ENCODE data around the gene TMEM8B. TPM values are rescaled to one million over a fixed set of nuclear protein-coding genes. Genes with fewer than 3 reads are reported as not detected.

Gene TMEM8B
- total and polyA plus RNA-seq, 2 donors = 1.5 to 11.9 TPM

DNA sequence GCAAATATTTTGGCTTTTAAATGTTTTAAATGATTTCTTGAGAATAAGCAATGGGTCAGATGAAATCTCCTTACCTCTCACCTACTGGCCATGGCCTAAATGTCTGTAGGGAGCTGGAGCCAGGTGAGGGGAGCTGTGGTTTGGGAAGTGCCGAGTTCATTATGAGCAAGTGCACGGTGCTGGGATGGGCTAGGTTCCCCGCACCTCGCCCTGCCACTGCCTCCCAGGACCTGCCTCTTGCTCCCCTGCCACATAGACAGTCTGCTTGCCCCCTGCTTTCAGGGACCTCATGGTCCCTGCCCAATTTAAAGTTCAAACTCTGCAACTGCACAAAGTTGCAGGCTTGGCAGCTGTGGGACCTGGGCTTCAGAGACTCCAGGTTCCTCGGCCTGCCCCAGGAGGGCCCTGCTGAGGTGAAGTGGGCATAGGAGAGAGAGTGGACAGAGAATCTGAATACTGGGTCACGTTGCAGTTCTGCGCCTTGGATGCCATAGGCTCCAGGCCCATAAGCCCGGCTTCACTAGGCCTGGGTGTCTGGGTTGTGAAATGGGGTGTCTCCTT is 35.7 kb downstream of the TMEM8B start:
- no peak for DNase-seq (ENCODE audit: low read depth in 6 of 9, low spot score in 9 of 9)
- 98% methylated on average over 8 of the region's 8 CpGs for WGBS
- Histone ChIP-seq H3K4me3 (ENCODE audit: low read length in 2 of 2) (no peak overlapping the region), H3K9me3 (ENCODE audit: control insufficient read depth in 2 of 2, insufficient read depth in 1 of 2, low read length in 1 of 2) (no peaks in the 10 kb centered on the region), H3K36me3 (ENCODE audit: control insufficient read depth in 2 of 2, insufficient read depth in 2 of 2, low read length in 1 of 2) (no peaks in the 10 kb centered on the region), H3K27ac (ENCODE audit: low read depth in 1 of 2, low read length in 1 of 2) (no peak overlapping the region), H3K27me3 (ENCODE audit: control insufficient read depth in 2 of 2, insufficient read depth in 1 of 2, low read length in 1 of 2) (peaks cover 0 to 16% of the 10 kb centered on the region in 2 donors), H3K4me1 (ENCODE audit: control insufficient read depth in 2 of 2, insufficient read depth in 2 of 2, low read length in 2 of 2) (no peaks in the 10 kb centered on the region)

DNA sequence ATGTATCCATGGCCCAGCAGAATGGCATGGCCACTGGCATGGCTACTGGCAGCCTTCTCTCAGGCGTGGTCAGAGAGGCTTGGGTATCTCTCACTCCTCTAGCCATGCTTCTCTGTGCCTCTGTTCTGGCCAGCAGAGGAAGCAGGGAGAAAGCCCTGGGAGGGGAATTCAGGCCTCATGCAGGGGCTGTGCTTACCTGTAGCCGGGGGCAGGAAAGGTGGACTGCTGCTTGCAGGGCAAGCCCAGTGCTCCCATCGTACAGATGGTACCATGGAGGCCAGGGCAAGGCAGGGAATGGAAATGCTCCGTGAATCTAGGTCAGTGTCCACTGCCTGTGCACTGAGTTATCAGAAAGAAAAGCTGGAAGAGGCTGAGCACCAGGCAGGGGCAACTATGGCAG is 38.5 kb downstream of the TMEM8B start:
- no peak for DNase-seq (ENCODE audit: low read depth in 6 of 9, low spot score in 9 of 9)
- 94% methylated on average over 4 of the region's 4 CpGs for WGBS
- no peaks in the 10 kb centered on the region for H3K4me1 ChIP-seq (ENCODE audit: control insufficient read depth in 2 of 2, insufficient read depth in 2 of 2, low read length in 2 of 2)
- no peaks in the 10 kb centered on the region for H3K36me3 ChIP-seq (ENCODE audit: control insufficient read depth in 2 of 2, insufficient read depth in 2 of 2, low read length in 1 of 2)
- H3K27me3 ChIP-seq (ENCODE audit: control insufficient read depth in 2 of 2, insufficient read depth in 1 of 2, low read length in 1 of 2) = peaks cover 0 to 6% of the 10 kb centered on the region in 2 donors
- H3K27ac ChIP-seq (ENCODE audit: low read depth in 1 of 2, low read length in 1 of 2) = no peak overlapping the region
- no peak overlapping the region for H3K4me3 ChIP-seq (ENCODE audit: low read length in 2 of 2)
- H3K9me3 ChIP-seq (ENCODE audit: control insufficient read depth in 2 of 2, insufficient read depth in 1 of 2, low read length in 1 of 2) = no peaks in the 10 kb centered on the region

DNA sequence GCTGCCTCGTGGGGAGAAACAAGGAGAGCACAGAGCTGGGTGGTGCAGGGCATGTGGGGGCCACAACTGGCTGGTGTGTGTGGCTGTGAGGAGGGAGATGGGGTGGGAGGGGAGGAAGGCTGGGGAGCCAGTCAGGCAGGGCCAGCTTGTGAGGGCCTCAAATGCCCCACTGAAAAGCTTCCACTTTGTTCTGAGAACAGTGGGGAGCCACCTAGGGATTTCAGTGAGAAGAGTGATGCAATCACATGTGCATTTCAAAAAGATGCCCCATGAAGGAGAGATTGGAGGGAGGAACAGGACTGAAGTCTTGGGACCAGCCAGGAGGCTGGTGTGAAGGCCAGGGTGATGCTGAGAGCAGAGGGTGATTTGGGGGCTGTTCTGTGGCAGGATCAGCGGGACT is 39.9 kb downstream of the TMEM8B start:
- H3K27me3 ChIP-seq (ENCODE audit: control insufficient read depth in 2 of 2, insufficient read depth in 1 of 2, low read length in 1 of 2) = peaks cover 0 to 3% of the 10 kb centered on the region in 2 donors

GRCh38 chr9:35869621-35870216 is 40.7 kb downstream of the TMEM8B start:
- Histone ChIP-seq H3K4me3 (ENCODE audit: low read length in 2 of 2) (no peak overlapping the region), H3K27me3 (ENCODE audit: control insufficient read depth in 2 of 2, insufficient read depth in 1 of 2, low read length in 1 of 2) (peaks cover 0 to under 1% of the 10 kb centered on the region in 2 donors), H3K9me3 (ENCODE audit: control insufficient read depth in 2 of 2, insufficient read depth in 1 of 2, low read length in 1 of 2) (no peaks in the 10 kb centered on the region), H3K36me3 (ENCODE audit: control insufficient read depth in 2 of 2, insufficient read depth in 2 of 2, low read length in 1 of 2) (no peaks in the 10 kb centered on the region), H3K4me1 (ENCODE audit: control insufficient read depth in 2 of 2, insufficient read depth in 2 of 2, low read length in 2 of 2) (no peaks in the 10 kb centered on the region), H3K27ac (ENCODE audit: low read depth in 1 of 2, low read length in 1 of 2) (no peak overlapping the region)
- 93% methylated on average over 19 of the region's 19 CpGs for WGBS
- no peak for DNase-seq (ENCODE audit: low read depth in 6 of 9, low spot score in 9 of 9)

More for the DNA sequence above, 39.9 kb downstream of the TMEM8B start:
- 92% methylated on average over 2 of the region's 2 CpGs for WGBS
- Histone ChIP-seq H3K9me3 (ENCODE audit: control insufficient read depth in 2 of 2, insufficient read depth in 1 of 2, low read length in 1 of 2) (no peaks in the 10 kb centered on the region), H3K36me3 (ENCODE audit: control insufficient read depth in 2 of 2, insufficient read depth in 2 of 2, low read length in 1 of 2) (no peaks in the 10 kb centered on the region), H3K27ac (ENCODE audit: low read depth in 1 of 2, low read length in 1 of 2) (no peak overlapping the region), H3K4me3 (ENCODE audit: low read length in 2 of 2) (no peak overlapping the region), H3K4me1 (ENCODE audit: control insufficient read depth in 2 of 2, insufficient read depth in 2 of 2, low read length in 2 of 2) (no peaks in the 10 kb centered on the region)
- no peak for DNase-seq (ENCODE audit: low read depth in 6 of 9, low spot score in 9 of 9)

GRCh38 chr9:35870351-35870923 is 41.4 kb downstream of the TMEM8B start, which contains the start of gene OR13J1:
Gene OR13J1 (minus strand): TSS chr9:35870401. CDS start chr9:35870401, 0 bp downstream.
- Histone ChIP-seq H3K27me3 (ENCODE audit: control insufficient read depth in 2 of 2, insufficient read depth in 1 of 2, low read length in 1 of 2) (no peaks in the 10 kb centered on the region), H3K4me1 (ENCODE audit: control insufficient read depth in 2 of 2, insufficient read depth in 2 of 2, low read length in 2 of 2) (no peaks in the 10 kb centered on the region), H3K36me3 (ENCODE audit: control insufficient read depth in 2 of 2, insufficient read depth in 2 of 2, low read length in 1 of 2) (no peaks in the 10 kb centered on the region), H3K9me3 (ENCODE audit: control insufficient read depth in 2 of 2, insufficient read depth in 1 of 2, low read length in 1 of 2) (no peaks in the 10 kb centered on the region), H3K27ac (ENCODE audit: low read depth in 1 of 2, low read length in 1 of 2) (no peak within 1 kb of the TSS), H3K4me3 (ENCODE audit: low read length in 2 of 2) (no peak within 1 kb of the TSS)
- WGBS = 96% methylated on average over 8 of the region's 8 CpGs
- DNase-seq (ENCODE audit: low read depth in 6 of 9, low spot score in 9 of 9) = no peak

- Histone ChIP-seq H3K36me3 (ENCODE audit: control insufficient read depth in 2 of 2, insufficient read depth in 2 of 2, low read length in 1 of 2) (no peaks in the 10 kb centered on the region), H3K4me1 (ENCODE audit: control insufficient read depth in 2 of 2, insufficient read depth in 2 of 2, low read length in 2 of 2) (no peaks in the 10 kb centered on the region), H3K27me3 (ENCODE audit: control insufficient read depth in 2 of 2, insufficient read depth in 1 of 2, low read length in 1 of 2) (no peaks in the 10 kb centered on the region), H3K9me3 (ENCODE audit: control insufficient read depth in 2 of 2, insufficient read depth in 1 of 2, low read length in 1 of 2) (no peaks in the 10 kb centered on the region), H3K4me3 (ENCODE audit: low read length in 2 of 2) (no peak overlapping the region), H3K27ac (ENCODE audit: low read depth in 1 of 2, low read length in 1 of 2) (no peak overlapping the region)
- DNase-seq (ENCODE audit: low read depth in 6 of 9, low spot score in 9 of 9) = no peak
- WGBS = 92% methylated on average over 3 of the region's 3 CpGs
These were observed 42.5 kb downstream of the TMEM8B start for GRCh38 chr9:35871545-35871944.

- DNase-seq (ENCODE audit: low read depth in 6 of 9, low spot score in 9 of 9) = no peak
- no peak overlapping the region for H3K27ac ChIP-seq (ENCODE audit: low read depth in 1 of 2, low read length in 1 of 2)
- H3K9me3 ChIP-seq (ENCODE audit: control insufficient read depth in 2 of 2, insufficient read depth in 1 of 2, low read length in 1 of 2) = no peaks in the 10 kb centered on the region
- no peaks in the 10 kb centered on the region for H3K27me3 ChIP-seq (ENCODE audit: control insufficient read depth in 2 of 2, insufficient read depth in 1 of 2, low read length in 1 of 2)
- H3K4me3 ChIP-seq (ENCODE audit: low read length in 2 of 2) = no peak overlapping the region
- no peaks in the 10 kb centered on the region for H3K36me3 ChIP-seq (ENCODE audit: control insufficient read depth in 2 of 2, insufficient read depth in 2 of 2, low read length in 1 of 2)
- no peaks in the 10 kb centered on the region for H3K4me1 ChIP-seq (ENCODE audit: control insufficient read depth in 2 of 2, insufficient read depth in 2 of 2, low read length in 2 of 2)
- WGBS = 76% methylated on average over 3 of the region's 3 CpGs
These were observed 43.5 kb downstream of the TMEM8B start for GRCh38 chr9:35872505-35872904.

DNA sequence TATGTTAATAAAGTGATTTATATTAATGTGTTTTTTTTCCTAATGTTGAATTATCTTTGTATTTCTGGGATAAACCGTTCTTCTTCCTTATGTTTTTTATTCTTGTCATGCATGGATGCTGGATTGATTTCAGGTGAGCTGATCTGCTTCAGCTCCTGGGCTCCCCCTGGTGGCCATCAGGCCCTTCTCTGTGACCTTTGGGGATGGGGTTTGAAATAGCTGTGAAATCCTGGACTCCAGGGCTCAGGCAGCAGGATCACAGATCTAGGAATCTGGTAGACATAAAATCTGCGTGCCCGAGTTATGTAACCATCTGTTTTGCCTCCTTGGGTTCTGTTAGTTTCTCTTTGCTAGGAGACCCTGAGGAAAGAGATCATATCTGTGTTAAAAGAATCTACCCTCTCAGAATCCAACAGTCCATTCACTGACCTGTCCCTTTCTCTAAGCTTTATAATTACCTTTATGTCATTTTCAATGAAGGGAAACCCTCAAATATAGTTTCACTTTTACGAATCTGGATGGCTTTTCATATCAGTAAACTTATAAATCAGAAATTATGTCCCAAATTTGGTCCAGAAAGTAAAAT is 53.3 kb downstream of the TMEM8B start:
- no peaks in the 10 kb centered on the region for H3K9me3 ChIP-seq (ENCODE audit: control insufficient read depth in 2 of 2, insufficient read depth in 1 of 2, low read length in 1 of 2)
- no peaks in the 10 kb centered on the region for H3K36me3 ChIP-seq (ENCODE audit: control insufficient read depth in 2 of 2, insufficient read depth in 2 of 2, low read length in 1 of 2)
- 5% methylated on average over 4 of the region's 4 CpGs for WGBS
- H3K27ac ChIP-seq (ENCODE audit: low read depth in 1 of 2, low read length in 1 of 2) = no peak overlapping the region
- peaks cover 0 to 3% of the 10 kb centered on the region in 2 donors for H3K27me3 ChIP-seq (ENCODE audit: control insufficient read depth in 2 of 2, insufficient read depth in 1 of 2, low read length in 1 of 2)
- H3K4me3 ChIP-seq (ENCODE audit: low read length in 2 of 2) = no peak overlapping the region
- DNase-seq (ENCODE audit: low read depth in 6 of 9, low spot score in 9 of 9) = peak; percentile 33 to 82 (median 61)
- H3K4me1 ChIP-seq (ENCODE audit: control insufficient read depth in 2 of 2, insufficient read depth in 2 of 2, low read length in 2 of 2) = no peaks in the 10 kb centered on the region

GRCh38 chr9:35882996-35883395 is 54.0 kb downstream of the TMEM8B start:
- no peak overlapping the region for H3K27ac ChIP-seq (ENCODE audit: low read depth in 1 of 2, low read length in 1 of 2)
- WGBS = 65% methylated on average over 3 of the region's 3 CpGs
- DNase-seq (ENCODE audit: low read depth in 6 of 9, low spot score in 9 of 9) = no peak

More at GRCh38 chr9:35882996-35883395, 54.0 kb downstream of the TMEM8B start:
- Histone ChIP-seq H3K27me3 (ENCODE audit: control insufficient read depth in 2 of 2, insufficient read depth in 1 of 2, low read length in 1 of 2) (peaks cover 0 to 3% of the 10 kb centered on the region in 2 donors), H3K36me3 (ENCODE audit: control insufficient read depth in 2 of 2, insufficient read depth in 2 of 2, low read length in 1 of 2) (no peaks in the 10 kb centered on the region), H3K4me1 (ENCODE audit: control insufficient read depth in 2 of 2, insufficient read depth in 2 of 2, low read length in 2 of 2) (no peaks in the 10 kb centered on the region), H3K9me3 (ENCODE audit: control insufficient read depth in 2 of 2, insufficient read depth in 1 of 2, low read length in 1 of 2) (no peaks in the 10 kb centered on the region), H3K4me3 (ENCODE audit: low read length in 2 of 2) (no peak overlapping the region)
